HG03432 (cell line): ENCODE data around the gene ABCA10.
"Not testable (repeated sequence)": the region's sequence is repeated elsewhere in the genome, so short reads cannot be mapped to it uniquely, and the experiment has no call there.

ENCODE experiments used
- ATAC-seq: cut with Tn5 transposase; IDR thresholded peaks from one replicate; pipeline ENCODE4 v1.9.1; 2021; ENCODE audit warnings: mild to moderate bottlenecking, moderate library complexity; ENCODE audit not compliant: unreplicated experiment

Gene ABCA10

GRCh38 chr17:69228576-69228975, at the start of gene ABCA10:
Gene ABCA10, minus strand, starts transcription at chr17:69228824. Its CDS starts 3,466 bp downstream, at chr17:69225358.
- no peak for ATAC-seq

- not testable (repeated sequence) for ATAC-seq
These were observed 47.7 kb upstream of the ABCA10 start for GRCh38 chr17:69276279-69276678.

GRCh38 chr17:69275751-69276150, 47.1 kb upstream of the ABCA10 start:
- no peak for ATAC-seq

GRCh38 chr17:69271023-69271422, 42.4 kb upstream of the ABCA10 start:
- no peak for ATAC-seq

GRCh38 chr17:69269131-69269998, 40.7 kb upstream of the ABCA10 start:
- no peak for ATAC-seq

GRCh38 chr17:69268543-69269014, 40.0 kb upstream of the ABCA10 start:
- ATAC-seq = no peak

GRCh38 chr17:69267219-69267618, 38.6 kb upstream of the ABCA10 start:
- no peak for ATAC-seq

- ATAC-seq = no peak
These were observed 37.2 kb upstream of the ABCA10 start for GRCh38 chr17:69265873-69266272.

- ATAC-seq = no peak
These were observed 25.6 kb upstream of the ABCA10 start for GRCh38 chr17:69254187-69254586.

GRCh38 chr17:69250641-69251040, 22.0 kb upstream of the ABCA10 start:
- ATAC-seq = no peak

GRCh38 chr17:69246726-69247375, 18.2 kb upstream of the ABCA10 start:
- peak; percentile 69 for ATAC-seq

- ATAC-seq = no peak
These were observed 17.6 kb upstream of the ABCA10 start for GRCh38 chr17:69246202-69246601.

GRCh38 chr17:69245617-69246016, 17.0 kb upstream of the ABCA10 start:
- ATAC-seq = no peak

GRCh38 chr17:69239611-69240600, 11.3 kb upstream of the ABCA10 start:
- ATAC-seq = no peak

- no peak for ATAC-seq
These were observed 8.3 kb upstream of the ABCA10 start for GRCh38 chr17:69236946-69237345.

GRCh38 chr17:69236464-69236863, 7.8 kb upstream of the ABCA10 start:
- no peak for ATAC-seq

- ATAC-seq = peak; percentile 97
These were observed 6.9 kb upstream of the ABCA10 start for GRCh38 chr17:69235338-69236058.

- no peak for ATAC-seq
These were observed 4.0 kb upstream of the ABCA10 start for GRCh38 chr17:69232650-69233049.

- no peak for ATAC-seq
These were observed 2.9 kb upstream of the ABCA10 start for GRCh38 chr17:69231521-69231920.

GRCh38 chr17:69230939-69231338, 2.3 kb upstream of the ABCA10 start:
- ATAC-seq = no peak
